HepG2 (cell line): ENCODE measurements around the gene ILKAP. TPM values are rescaled to one million over a fixed set of nuclear protein-coding genes. Genes with fewer than 3 reads are reported as not detected.

Experiments used
- AGO1 ChIP-seq: fragments of 200-400 bp; formaldehyde crosslinking; IDR thresholded peaks from 2 replicates; pipeline ENCODE4 v1.6.1; 2017; ENCODE audit warnings: mild to moderate bottlenecking, low read depth, low read length, moderate library complexity; ENCODE audit not compliant: poor library complexity, severe bottlenecking
- CAMTA2 ChIP-seq: sonication (generic); formaldehyde crosslinking; IDR thresholded peaks from 2 replicates; pipeline ENCODE4 v1.4.0; 2020; ENCODE audit warnings: mild to moderate bottlenecking, missing genetic modification reagents, borderline replicate concordance
- HOXA7 ChIP-seq: sonication (generic); formaldehyde crosslinking; IDR thresholded peaks from 2 replicates; pipeline ENCODE4 v1.8.1; 2022; ENCODE audit warnings: mild to moderate bottlenecking, missing genetic modification reagents, moderate library complexity
- RFXANK ChIP-seq: IDR thresholded peaks from 2 replicates; pipeline ENCODE4 v1.6.1; 2016
- RXRB ChIP-seq: IDR thresholded peaks from 2 replicates; pipeline ENCODE4 v1.6.1; 2016; ENCODE audit warnings: borderline replicate concordance, missing genetic modification reagents, missing compliant biosample characterization
- XRCC5 ChIP-seq: fragments of 200-400 bp; formaldehyde crosslinking; optimal IDR thresholded peaks from 2 replicates; pipeline ENCODE3; 2017; ENCODE audit warnings: mild to moderate bottlenecking, low read length
- ZEB1 ChIP-seq: IDR thresholded peaks from 2 replicates; pipeline ENCODE4 v1.6.1; 2012; ENCODE audit warnings: mild to moderate bottlenecking, low read depth, inconsistent platforms; ENCODE audit not compliant: insufficient replicate concordance
- ZNF256 ChIP-seq: sonication (generic); formaldehyde crosslinking; conservative IDR thresholded peaks from 2 replicates; pipeline ENCODE4 v1.4.0; 2020; ENCODE audit warnings: missing genetic modification reagents
- ZNF549 ChIP-seq: sonication (generic); formaldehyde crosslinking; IDR thresholded peaks from 2 replicates; pipeline ENCODE4 v1.5.0; 2020; ENCODE audit warnings: missing genetic modification reagents
- ZNF776 ChIP-seq: sonication (generic); formaldehyde crosslinking; IDR thresholded peaks from 2 replicates; pipeline ENCODE4 v1.4.0; 2020; ENCODE audit warnings: mild to moderate bottlenecking, missing genetic modification reagents
- polyA plus RNA-seq, 8 experiments: library from polyadenylated mRNA; depleted of rRNA in 3 of 8; stranded (reverse) in 7 of 8; unstranded in 1 of 8; fragments of >200 nt; fragmentation: Illumina TruSeq in 4 of 8; extraction: Trizol in 4 of 8; gene quantifications; 2 replicates each; pipeline versions ENCODE4 v1.2.1 to v1.2.3, GENCODE V29; 2011 to 2016; ENCODE audit warnings: low read depth in 4 of 8, missing spikeins in 1 of 8, mixed read lengths in 1 of 8; ENCODE audit not compliant: insufficient read depth in 1 of 8
- total RNA-seq, 5 experiments: library from RNA; depleted of rRNA; stranded (reverse); fragments of >200 nt; fragmentation: Illumina TruSeq; extraction: Trizol; gene quantifications; 2 replicates each; pipeline ENCODE4 v1.2.3, GENCODE V29; 2016; ENCODE audit warnings: low read depth in 1 of 5
- TF ChIP-seq, protein P1 (sequence below): IDR thresholded peaks from 2 replicates; pipeline ENCODE4 v1.6.1; 2016; ENCODE audit warnings: missing compliant biosample characterization, missing genetic modification reagents, borderline replicate concordance
- TF ChIP-seq, protein P2 (sequence below): sonication (generic); formaldehyde crosslinking; IDR thresholded peaks from 2 replicates; pipeline ENCODE4 v1.5.0; 2020; ENCODE audit warnings: mild to moderate bottlenecking, missing genetic modification reagents, borderline replicate concordance
- TF ChIP-seq, protein P3 (sequence below): sonication (generic); formaldehyde crosslinking; IDR thresholded peaks from 2 replicates; pipeline ENCODE4 v1.4.0; 2020; ENCODE audit warnings: mild to moderate bottlenecking, missing genetic modification reagents, borderline replicate concordance
- TF ChIP-seq, protein P4 (sequence below): sonication (generic); formaldehyde crosslinking; IDR thresholded peaks from 2 replicates; pipeline ENCODE4 v1.8.1; 2023; ENCODE audit warnings: mild to moderate bottlenecking, missing genetic modification reagents, borderline replicate concordance
- TF ChIP-seq, protein P5 (sequence below): sonication (generic); formaldehyde crosslinking; IDR thresholded peaks from 2 replicates; pipeline ENCODE4 v1.4.0; 2020; ENCODE audit warnings: mild to moderate bottlenecking, missing genetic modification reagents

Gene ILKAP
- total and polyA plus RNA-seq, 2 of the 13 experiments (the other 11 are each of a cell fraction or from before 2014, with no cell fraction given) = 29.6 to 33.1 TPM

DNA sequence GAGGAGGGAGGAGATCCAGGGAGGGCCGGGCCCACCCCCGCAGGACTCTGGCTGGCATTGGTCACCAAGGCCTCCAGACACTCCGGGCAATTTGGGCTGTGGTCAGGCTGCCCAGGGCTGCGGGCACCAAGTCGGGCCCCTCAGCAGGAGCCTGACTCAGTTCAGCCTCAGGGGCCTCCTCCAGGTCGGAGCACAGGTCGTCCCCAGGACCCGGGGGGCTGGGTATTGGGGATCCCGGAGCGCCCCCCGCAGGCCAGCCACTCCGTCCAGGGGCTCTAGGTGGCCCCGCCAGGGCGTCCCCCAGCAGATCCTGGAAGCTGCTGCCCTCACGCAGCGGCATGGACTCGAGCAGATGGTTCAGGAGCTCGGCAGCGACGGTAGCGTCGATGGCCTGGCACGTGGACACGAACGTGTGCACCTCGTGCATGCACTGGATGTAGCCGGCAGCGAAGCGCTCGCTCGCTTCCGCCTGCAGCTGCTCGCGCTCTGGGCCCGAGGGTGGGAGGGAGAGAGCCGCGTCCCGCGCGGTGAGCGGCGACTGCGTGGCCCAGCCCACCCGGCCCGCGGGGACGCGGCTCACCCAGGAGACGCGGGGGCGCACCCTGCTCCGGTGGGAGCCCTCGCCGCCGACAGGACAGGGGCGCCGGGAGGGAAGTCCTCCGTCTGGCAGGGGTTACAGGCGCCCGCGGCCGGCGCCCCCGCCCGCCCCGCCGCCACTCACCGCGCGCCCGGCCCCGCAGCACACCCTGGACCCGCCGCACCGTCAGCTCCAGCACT lies 35.5 kb upstream of the ILKAP start (continued):
- peak; percentile 99 for TF ChIP-seq ZNF776 (CRISPR knock-in tag)
- TF ChIP-seq RFXANK = peak; percentile 79; the same call in 1 of the 2 replicates
- no peak for TF ChIP-seq ZEB1
- TF ChIP-seq, protein P1, sequence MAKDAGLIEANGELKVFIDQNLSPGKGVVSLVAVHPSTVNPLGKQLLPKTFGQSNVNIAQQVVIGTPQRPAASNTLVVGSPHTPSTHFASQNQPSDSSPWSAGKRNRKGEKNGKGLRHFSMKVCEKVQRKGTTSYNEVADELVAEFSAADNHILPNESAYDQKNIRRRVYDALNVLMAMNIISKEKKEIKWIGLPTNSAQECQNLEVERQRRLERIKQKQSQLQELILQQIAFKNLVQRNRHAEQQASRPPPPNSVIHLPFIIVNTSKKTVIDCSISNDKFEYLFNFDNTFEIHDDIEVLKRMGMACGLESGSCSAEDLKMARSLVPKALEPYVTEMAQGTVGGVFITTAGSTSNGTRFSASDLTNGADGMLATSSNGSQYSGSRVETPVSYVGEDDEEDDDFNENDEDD = peak; percentile 99
- TF ChIP-seq AGO1 = no peak
- TF ChIP-seq, protein P2, sequence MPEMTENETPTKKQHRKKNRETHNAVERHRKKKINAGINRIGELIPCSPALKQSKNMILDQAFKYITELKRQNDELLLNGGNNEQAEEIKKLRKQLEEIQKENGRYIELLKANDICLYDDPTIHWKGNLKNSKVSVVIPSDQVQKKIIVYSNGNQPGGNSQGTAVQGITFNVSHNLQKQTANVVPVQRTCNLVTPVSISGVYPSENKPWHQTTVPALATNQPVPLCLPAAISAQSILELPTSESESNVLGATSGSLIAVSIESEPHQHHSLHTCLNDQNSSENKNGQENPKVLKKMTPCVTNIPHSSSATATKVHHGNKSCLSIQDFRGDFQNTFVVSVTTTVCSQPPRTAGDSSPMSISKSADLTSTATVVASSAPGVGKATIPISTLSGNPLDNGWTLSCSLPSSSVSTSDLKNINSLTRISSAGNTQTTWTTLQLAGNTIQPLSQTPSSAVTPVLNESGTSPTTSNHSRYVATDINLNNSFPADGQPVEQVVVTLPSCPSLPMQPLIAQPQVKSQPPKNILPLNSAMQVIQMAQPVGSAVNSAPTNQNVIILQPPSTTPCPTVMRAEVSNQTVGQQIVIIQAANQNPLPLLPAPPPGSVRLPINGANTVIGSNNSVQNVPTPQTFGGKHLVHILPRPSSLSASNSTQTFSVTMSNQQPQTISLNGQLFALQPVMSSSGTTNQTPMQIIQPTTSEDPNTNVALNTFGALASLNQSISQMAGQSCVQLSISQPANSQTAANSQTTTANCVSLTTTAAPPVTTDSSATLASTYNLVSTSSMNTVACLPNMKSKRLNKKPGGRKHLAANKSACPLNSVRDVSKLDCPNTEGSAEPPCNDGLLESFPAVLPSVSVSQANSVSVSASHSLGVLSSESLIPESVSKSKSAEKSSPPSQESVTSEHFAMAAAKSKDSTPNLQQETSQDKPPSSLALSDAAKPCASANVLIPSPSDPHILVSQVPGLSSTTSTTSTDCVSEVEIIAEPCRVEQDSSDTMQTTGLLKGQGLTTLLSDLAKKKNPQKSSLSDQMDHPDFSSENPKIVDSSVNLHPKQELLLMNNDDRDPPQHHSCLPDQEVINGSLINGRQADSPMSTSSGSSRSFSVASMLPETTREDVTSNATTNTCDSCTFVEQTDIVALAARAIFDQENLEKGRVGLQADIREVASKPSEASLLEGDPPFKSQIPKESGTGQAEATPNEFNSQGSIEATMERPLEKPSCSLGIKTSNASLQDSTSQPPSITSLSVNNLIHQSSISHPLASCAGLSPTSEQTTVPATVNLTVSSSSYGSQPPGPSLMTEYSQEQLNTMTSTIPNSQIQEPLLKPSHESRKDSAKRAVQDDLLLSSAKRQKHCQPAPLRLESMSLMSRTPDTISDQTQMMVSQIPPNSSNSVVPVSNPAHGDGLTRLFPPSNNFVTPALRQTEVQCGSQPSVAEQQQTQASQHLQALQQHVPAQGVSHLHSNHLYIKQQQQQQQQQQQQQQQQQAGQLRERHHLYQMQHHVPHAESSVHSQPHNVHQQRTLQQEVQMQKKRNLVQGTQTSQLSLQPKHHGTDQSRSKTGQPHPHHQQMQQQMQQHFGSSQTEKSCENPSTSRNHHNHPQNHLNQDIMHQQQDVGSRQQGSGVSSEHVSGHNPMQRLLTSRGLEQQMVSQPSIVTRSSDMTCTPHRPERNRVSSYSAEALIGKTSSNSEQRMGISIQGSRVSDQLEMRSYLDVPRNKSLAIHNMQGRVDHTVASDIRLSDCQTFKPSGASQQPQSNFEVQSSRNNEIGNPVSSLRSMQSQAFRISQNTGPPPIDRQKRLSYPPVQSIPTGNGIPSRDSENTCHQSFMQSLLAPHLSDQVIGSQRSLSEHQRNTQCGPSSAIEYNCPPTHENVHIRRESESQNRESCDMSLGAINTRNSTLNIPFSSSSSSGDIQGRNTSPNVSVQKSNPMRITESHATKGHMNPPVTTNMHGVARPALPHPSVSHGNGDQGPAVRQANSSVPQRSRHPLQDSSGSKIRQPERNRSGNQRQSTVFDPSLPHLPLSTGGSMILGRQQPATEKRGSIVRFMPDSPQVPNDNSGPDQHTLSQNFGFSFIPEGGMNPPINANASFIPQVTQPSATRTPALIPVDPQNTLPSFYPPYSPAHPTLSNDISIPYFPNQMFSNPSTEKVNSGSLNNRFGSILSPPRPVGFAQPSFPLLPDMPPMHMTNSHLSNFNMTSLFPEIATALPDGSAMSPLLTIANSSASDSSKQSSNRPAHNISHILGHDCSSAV (CRISPR knock-in tag) = no peak; the same call in 1 of the 2 replicates
- peak; percentile 99 for TF ChIP-seq ZNF256 (CRISPR knock-in tag)
- peak; percentile 62 for TF ChIP-seq RXRB (CRISPR knock-in tag)
- no peak for TF ChIP-seq HOXA7 (CRISPR knock-in tag)
- peak; percentile 99 for TF ChIP-seq CAMTA2 (CRISPR knock-in tag)
- TF ChIP-seq, protein P3, sequence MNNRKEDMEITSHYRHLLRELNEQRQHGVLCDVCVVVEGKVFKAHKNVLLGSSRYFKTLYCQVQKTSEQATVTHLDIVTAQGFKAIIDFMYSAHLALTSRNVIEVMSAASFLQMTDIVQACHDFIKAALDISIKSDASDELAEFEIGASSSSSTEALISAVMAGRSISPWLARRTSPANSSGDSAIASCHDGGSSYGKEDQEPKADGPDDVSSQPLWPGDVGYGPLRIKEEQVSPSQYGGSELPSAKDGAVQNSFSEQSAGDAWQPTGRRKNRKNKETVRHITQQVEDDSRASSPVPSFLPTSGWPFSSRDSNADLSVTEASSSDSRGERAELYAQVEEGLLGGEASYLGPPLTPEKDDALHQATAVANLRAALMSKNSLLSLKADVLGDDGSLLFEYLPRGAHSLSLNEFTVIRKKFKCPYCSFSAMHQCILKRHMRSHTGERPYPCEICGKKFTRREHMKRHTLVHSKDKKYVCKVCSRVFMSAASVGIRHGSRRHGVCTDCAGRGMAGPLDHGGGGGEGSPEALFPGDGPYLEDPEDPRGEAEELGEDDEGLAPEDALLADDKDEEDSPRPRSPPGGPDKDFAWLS (CRISPR knock-in tag) = no peak
- TF ChIP-seq XRCC5 = no peak
- TF ChIP-seq, protein P4, sequence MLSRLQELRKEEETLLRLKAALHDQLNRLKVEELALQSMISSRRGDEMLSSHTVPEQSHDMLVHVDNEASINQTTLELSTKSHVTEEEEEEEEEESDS (CRISPR knock-in tag) = peak; percentile 75; the same call in 1 of the 2 replicates
- TF ChIP-seq, protein P5, sequence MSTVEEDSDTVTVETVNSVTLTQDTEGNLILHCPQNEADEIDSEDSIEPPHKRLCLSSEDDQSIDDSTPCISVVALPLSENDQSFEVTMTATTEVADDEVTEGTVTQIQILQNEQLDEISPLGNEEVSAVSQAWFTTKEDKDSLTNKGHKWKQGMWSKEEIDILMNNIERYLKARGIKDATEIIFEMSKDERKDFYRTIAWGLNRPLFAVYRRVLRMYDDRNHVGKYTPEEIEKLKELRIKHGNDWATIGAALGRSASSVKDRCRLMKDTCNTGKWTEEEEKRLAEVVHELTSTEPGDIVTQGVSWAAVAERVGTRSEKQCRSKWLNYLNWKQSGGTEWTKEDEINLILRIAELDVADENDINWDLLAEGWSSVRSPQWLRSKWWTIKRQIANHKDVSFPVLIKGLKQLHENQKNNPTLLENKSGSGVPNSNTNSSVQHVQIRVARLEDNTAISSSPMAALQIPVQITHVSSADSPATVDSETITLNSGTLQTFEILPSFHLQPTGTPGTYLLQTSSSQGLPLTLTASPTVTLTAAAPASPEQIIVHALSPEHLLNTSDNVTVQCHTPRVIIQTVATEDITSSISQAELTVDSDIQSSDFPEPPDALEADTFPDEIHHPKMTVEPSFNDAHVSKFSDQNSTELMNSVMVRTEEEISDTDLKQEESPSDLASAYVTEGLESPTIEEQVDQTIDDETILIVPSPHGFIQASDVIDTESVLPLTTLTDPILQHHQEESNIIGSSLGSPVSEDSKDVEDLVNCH (CRISPR knock-in tag) = peak; percentile 96
- no peak for TF ChIP-seq ZNF549 (CRISPR knock-in tag)
